ENCODE results near the gene DRAM2.
"Not testable (repeated sequence)": the region's sequence is repeated elsewhere in the genome, so short reads cannot be mapped to it uniquely, and the experiment has no call there.

Gene DRAM2

GRCh38 chr1:111079329-111079728 lies 60.6 kb downstream of the DRAM2 start:
- FAIRE-seq, result not testable (repeated sequence)

DNA sequence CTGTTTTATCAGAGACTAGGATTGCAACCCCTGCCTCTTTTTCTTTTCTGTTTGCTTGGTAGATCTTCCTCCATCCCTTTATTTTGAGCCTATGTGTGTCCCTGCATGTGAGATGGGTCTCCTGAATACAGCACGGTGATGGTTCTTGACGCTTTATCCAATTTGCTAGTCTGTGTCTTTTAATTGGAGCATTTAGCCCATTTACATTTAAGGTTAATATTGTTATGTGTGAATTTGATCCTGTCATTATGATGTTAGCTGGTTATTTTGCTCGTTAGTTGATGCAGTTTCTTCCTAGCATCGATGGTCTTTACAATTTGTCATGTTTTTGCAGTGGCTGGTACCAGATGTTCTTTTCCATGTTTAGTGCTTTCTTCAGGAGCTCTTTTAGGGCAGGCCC lies 62.6 kb downstream of the DRAM2 start:
- not testable (repeated sequence) for FAIRE-seq

All from endometrium (tissue), 2 donors.